ENCODE results near the gene KLHL2. TPM values are rescaled to one million over a fixed set of nuclear protein-coding genes. Genes with fewer than 3 reads are reported as not detected.
A peak's percentile ranks its signal among the peaks of the same experiment; 100 is the strongest.

Gene KLHL2
- total RNA-seq, 1 experiment from 2014 or later, result 23.7 TPM

DNA sequence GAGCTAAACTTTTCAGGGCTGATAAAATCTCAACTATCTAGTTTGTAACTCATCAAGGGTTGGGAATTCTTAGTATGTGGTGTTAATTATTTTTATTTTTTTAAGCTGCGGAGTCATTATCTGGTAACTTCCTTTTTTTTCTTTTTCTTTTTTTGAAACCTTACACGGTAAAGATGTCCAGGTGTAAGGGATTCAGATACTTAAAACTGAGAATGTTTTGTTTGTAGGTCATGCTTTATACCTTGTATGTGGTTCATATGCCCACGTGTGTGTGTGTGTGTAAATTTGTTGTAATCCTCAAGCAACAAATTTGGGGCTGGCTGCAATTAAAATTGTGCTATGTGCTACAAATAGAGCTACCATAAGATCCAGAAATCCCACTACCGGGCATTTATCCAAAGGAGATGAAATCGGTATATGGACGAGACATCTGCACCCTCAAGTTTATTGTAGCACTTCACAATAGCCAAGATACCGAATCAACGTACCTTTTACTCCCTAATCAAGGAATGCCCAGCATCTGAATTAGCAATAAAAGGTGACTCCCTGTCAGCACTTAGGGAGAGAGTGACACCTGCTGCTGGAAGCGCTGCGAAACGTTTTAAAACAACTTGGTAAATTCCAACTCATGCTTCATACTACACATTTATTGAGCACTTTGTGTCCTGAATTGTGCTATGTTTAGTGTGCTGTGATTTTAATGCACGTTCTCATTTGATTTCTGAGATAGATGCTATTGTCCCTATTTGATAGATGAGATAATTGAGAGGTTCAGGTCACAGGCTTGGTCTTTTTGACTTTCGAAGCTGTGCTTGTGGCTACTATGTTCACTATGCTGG is 136.2 kb downstream of the KLHL2 start:
- Histone ChIP-seq H3K4me1 (ENCODE audit: insufficient read depth, low read length, poor library complexity, severe bottlenecking) (no peaks in the 10 kb centered on the region), H3K4me3 (ENCODE audit: low read depth, low read length, poor library complexity, severe bottlenecking) (no peak overlapping the region), H3K27ac (ENCODE audit: low read depth, low read length, poor library complexity, severe bottlenecking) (no peak overlapping the region), H3K27me3 (replicated peaks; ENCODE audit: insufficient read depth, low read depth, low read length, poor library complexity) (no peaks in the 10 kb centered on the region), H3K36me3 (ENCODE audit: insufficient read depth, low read length, poor library complexity, severe bottlenecking) (peaks cover 55% of the 10 kb centered on the region), H3K9me3 (ENCODE audit: low read depth, low read length, poor library complexity, severe bottlenecking) (no peaks in the 10 kb centered on the region)
- TF ChIP-seq EZH2 (IDR thresholded peaks at IDR 0.05; ENCODE audit: borderline replicate concordance, low read depth, low read length, poor library complexity, severe bottlenecking), result no peak
- TF ChIP-seq, protein P1, sequence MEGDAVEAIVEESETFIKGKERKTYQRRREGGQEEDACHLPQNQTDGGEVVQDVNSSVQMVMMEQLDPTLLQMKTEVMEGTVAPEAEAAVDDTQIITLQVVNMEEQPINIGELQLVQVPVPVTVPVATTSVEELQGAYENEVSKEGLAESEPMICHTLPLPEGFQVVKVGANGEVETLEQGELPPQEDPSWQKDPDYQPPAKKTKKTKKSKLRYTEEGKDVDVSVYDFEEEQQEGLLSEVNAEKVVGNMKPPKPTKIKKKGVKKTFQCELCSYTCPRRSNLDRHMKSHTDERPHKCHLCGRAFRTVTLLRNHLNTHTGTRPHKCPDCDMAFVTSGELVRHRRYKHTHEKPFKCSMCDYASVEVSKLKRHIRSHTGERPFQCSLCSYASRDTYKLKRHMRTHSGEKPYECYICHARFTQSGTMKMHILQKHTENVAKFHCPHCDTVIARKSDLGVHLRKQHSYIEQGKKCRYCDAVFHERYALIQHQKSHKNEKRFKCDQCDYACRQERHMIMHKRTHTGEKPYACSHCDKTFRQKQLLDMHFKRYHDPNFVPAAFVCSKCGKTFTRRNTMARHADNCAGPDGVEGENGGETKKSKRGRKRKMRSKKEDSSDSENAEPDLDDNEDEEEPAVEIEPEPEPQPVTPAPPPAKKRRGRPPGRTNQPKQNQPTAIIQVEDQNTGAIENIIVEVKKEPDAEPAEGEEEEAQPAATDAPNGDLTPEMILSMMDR (conservative IDR thresholded peaks at IDR 0.05; ENCODE audit: low read depth, low read length), result peak; percentile 39; the same call in 1 of the 2 replicates
- no TSS peak for BruUV-seq (replicated peaks)
- POLR2A ChIA-PET (ENCODE audit: low non-redundant PET), result interaction anchor here (0.6 kb wide), 1 partner anchor 38 kb away, joined by 3 read pairs; no protein-coding TSS in a partner anchor
- CTCF ChIA-PET, result interaction anchor here (1.4 kb wide), 1 partner anchor 212 kb away, joined by 5 read pairs; no protein-coding TSS in a partner anchor
- intact Hi-C loops (cut with micrococcal nuclease; ENCODE audit: unreplicated experiment), result loop anchor here (2.0 kb wide), 1 partner anchor 213 kb away; no protein-coding TSS in a partner anchor
- DNase-seq (ENCODE audit: low spot score), result no peak

DNA sequence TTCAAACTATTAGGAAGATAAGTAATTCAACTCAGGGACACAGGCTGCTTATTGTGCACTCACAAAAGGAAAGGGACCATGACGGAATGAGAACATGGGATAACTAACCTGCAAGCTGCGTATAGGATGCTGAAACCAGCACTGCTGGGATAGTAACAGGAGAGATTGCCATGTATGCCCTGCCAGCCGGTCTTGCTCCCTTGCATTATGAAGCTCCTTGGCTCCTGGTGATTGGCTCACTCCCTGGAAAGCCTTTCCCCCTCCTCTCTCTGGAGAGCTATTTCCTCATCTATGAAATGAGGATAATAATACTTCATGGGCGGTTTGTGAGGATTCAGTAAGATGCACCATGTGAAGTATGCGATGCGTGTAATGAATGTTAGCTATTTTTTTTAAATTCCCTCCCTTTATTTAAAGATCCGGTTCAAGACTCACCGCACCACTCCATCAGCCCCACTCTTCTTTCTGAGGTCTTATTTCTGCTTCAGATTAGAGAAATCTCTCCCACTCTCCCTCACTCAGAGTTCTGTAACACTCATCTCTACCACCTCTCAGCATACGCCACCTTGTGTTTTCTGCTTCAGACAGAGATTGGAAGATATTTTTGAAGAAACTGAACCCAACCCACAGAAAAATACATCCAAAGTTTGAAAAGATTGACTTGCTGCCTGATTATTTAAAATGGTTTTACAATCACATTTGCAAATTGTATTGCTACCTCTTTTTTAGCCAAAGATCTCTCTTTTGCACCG is 138.5 kb downstream of the KLHL2 start:
- intact Hi-C loops (cut with micrococcal nuclease; ENCODE audit: unreplicated experiment), result no loop called here
- POLR2A ChIA-PET (ENCODE audit: low non-redundant PET), result interaction anchor here (0.6 kb wide), 1 partner anchor 267 kb away, joined by 4 read pairs; no protein-coding TSS in a partner anchor

More for the DNA sequence above, 138.5 kb downstream of the KLHL2 start:
- no TSS peak for BruUV-seq (replicated peaks)
- TF ChIP-seq, protein P1 (conservative IDR thresholded peaks at IDR 0.05; ENCODE audit: low read depth, low read length), result peak; percentile 34; the same call in 1 of the 2 replicates
- TF ChIP-seq EZH2 (IDR thresholded peaks at IDR 0.05; ENCODE audit: borderline replicate concordance, low read depth, low read length, poor library complexity, severe bottlenecking), result no peak
- no peak for DNase-seq (ENCODE audit: low spot score)
- H3K27me3 ChIP-seq (replicated peaks; ENCODE audit: insufficient read depth, low read depth, low read length, poor library complexity), result no peaks in the 10 kb centered on the region
- CTCF ChIA-PET, result no interaction called here
- no peak overlapping the region for H3K27ac ChIP-seq (ENCODE audit: low read depth, low read length, poor library complexity, severe bottlenecking)
- no peaks in the 10 kb centered on the region for H3K4me1 ChIP-seq (ENCODE audit: insufficient read depth, low read length, poor library complexity, severe bottlenecking)
- H3K9me3 ChIP-seq (ENCODE audit: low read depth, low read length, poor library complexity, severe bottlenecking), result no peaks in the 10 kb centered on the region
- peaks cover 32% of the 10 kb centered on the region for H3K36me3 ChIP-seq (ENCODE audit: insufficient read depth, low read length, poor library complexity, severe bottlenecking)
- H3K4me3 ChIP-seq (ENCODE audit: low read depth, low read length, poor library complexity, severe bottlenecking), result no peak overlapping the region
